ENCODE results near the gene THSD7B.
"Not testable (repeated sequence)": the region's sequence is repeated elsewhere in the genome, so short reads cannot be mapped to it uniquely, and the experiment has no call there.

DNA sequence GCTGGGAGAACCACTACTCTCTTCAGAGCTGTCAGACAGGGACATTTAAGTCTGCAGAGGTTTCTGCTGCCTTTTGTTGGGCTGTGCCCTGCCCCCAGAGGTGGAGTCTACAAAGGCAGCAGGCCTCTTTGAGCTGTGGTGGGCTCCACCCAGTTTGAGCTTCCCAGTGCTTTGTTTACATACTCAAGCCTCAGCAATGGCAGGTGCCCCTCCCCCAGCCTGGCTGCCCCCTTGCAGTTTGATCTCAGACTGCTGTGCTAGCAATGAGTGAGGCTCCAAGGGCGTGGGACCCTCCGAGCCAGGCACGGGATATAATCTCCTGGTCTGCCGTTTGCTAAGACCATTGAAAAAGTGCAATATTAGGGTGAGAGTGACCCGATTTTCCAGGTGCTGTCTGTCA, 822.5 kb downstream of the THSD7B start:
- TF ChIP-seq POGZ (CRISPR knock-in tag; IDR thresholded peaks at IDR 0.05) = not testable (repeated sequence)
- TF ChIP-seq, protein P1, sequence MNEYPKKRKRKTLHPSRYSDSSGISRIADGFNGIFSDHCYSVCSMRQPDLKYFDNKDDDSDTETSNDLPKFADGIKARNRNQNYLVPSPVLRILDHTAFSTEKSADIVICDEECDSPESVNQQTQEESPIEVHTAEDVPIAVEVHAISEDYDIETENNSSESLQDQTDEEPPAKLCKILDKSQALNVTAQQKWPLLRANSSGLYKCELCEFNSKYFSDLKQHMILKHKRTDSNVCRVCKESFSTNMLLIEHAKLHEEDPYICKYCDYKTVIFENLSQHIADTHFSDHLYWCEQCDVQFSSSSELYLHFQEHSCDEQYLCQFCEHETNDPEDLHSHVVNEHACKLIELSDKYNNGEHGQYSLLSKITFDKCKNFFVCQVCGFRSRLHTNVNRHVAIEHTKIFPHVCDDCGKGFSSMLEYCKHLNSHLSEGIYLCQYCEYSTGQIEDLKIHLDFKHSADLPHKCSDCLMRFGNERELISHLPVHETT (CRISPR knock-in tag; conservative IDR thresholded peaks at IDR 0.05) = not testable (repeated sequence)
- TF ChIP-seq, protein P2, sequence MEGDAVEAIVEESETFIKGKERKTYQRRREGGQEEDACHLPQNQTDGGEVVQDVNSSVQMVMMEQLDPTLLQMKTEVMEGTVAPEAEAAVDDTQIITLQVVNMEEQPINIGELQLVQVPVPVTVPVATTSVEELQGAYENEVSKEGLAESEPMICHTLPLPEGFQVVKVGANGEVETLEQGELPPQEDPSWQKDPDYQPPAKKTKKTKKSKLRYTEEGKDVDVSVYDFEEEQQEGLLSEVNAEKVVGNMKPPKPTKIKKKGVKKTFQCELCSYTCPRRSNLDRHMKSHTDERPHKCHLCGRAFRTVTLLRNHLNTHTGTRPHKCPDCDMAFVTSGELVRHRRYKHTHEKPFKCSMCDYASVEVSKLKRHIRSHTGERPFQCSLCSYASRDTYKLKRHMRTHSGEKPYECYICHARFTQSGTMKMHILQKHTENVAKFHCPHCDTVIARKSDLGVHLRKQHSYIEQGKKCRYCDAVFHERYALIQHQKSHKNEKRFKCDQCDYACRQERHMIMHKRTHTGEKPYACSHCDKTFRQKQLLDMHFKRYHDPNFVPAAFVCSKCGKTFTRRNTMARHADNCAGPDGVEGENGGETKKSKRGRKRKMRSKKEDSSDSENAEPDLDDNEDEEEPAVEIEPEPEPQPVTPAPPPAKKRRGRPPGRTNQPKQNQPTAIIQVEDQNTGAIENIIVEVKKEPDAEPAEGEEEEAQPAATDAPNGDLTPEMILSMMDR (CRISPR knock-in tag; IDR thresholded peaks at IDR 0.05) = not testable (repeated sequence)

Data from HepG2 (cell line).